Dendritic cell treated with granulocyte-macrophage colony-stimulating factor and Interleukin-4, amounts not matched to agents 40 ng/mL and 50 ng/mL, for 4 days (primary cell): Measurements from ENCODE around the gene CD46.

ENCODE experiments used
- H3K27ac Mint-ChIP-seq: one replicate; pipeline ENCODE4 v1.8.0; 2022; ENCODE audit warnings: mild to moderate bottlenecking, mixed read lengths
- H3K27me3 Mint-ChIP-seq: one replicate; pipeline ENCODE4 v1.8.0; 2022; ENCODE audit warnings: mild to moderate bottlenecking, mixed read lengths
- H3K36me3 Mint-ChIP-seq: one replicate; pipeline ENCODE4 v1.8.0; 2022; ENCODE audit warnings: low read depth, mixed read lengths
- H3K4me1 Mint-ChIP-seq: one replicate; pipeline ENCODE4 v1.8.0; 2022; ENCODE audit warnings: low read depth, mixed read lengths
- H3K4me3 Mint-ChIP-seq: one replicate; pipeline ENCODE4 v1.8.0; 2022; ENCODE audit warnings: mild to moderate bottlenecking, moderate library complexity, mixed read lengths
- H3K9me3 Mint-ChIP-seq: one replicate; pipeline ENCODE4 v1.8.0; 2022; ENCODE audit warnings: mixed read lengths
- intact Hi-C: fragments of 100-400 bp; cut with micrococcal nuclease; formaldehyde crosslinking; loops from one replicate; pipeline ENCODE4 v1.15.0; 2022

Gene CD46

GRCh38 chr1:207794861-207795260 is 43.0 kb downstream of the CD46 start:
- H3K9me3 Mint-ChIP-seq = no peaks in the 10 kb centered on the region
- peaks cover 59% of the 10 kb centered on the region for H3K36me3 Mint-ChIP-seq
- no peaks in the 10 kb centered on the region for H3K27me3 Mint-ChIP-seq
- no peak overlapping the region for H3K4me3 Mint-ChIP-seq
- intact Hi-C loops = loop anchor here (10.0 kb wide), 2 partner anchors 80 to 140 kb away; no protein-coding TSS in a partner anchor
- H3K4me1 Mint-ChIP-seq = peaks cover 12% of the 10 kb centered on the region
- no peak overlapping the region for H3K27ac Mint-ChIP-seq

GRCh38 chr1:207797229-207797973 is 45.5 kb downstream of the CD46 start:
- Mint-ChIP-seq H3K4me1 (peaks cover 32% of the 10 kb centered on the region), H3K36me3 (peaks cover 71% of the 10 kb centered on the region), H3K27ac (no peak overlapping the region), H3K4me3 (no peak overlapping the region), H3K9me3 (no peaks in the 10 kb centered on the region), H3K27me3 (no peaks in the 10 kb centered on the region)
- intact Hi-C loops = loop anchor here (10.0 kb wide), 2 partner anchors 83 to 143 kb away; no protein-coding TSS in a partner anchor

GRCh38 chr1:207798847-207799246 is 47.0 kb downstream of the CD46 start:
- H3K27me3 Mint-ChIP-seq = no peaks in the 10 kb centered on the region
- H3K36me3 Mint-ChIP-seq = peaks cover 75% of the 10 kb centered on the region
- no peak overlapping the region for H3K27ac Mint-ChIP-seq
- intact Hi-C loops = loop anchor here (10.0 kb wide), 2 partner anchors 84 to 144 kb away; no protein-coding TSS in a partner anchor
- no peaks in the 10 kb centered on the region for H3K9me3 Mint-ChIP-seq
- peaks cover 33% of the 10 kb centered on the region for H3K4me1 Mint-ChIP-seq
- H3K4me3 Mint-ChIP-seq = no peak overlapping the region

- Mint-ChIP-seq H3K27ac (no peak overlapping the region), H3K36me3 (peaks cover 78% of the 10 kb centered on the region), H3K27me3 (no peaks in the 10 kb centered on the region), H3K4me3 (no peak overlapping the region), H3K9me3 (no peaks in the 10 kb centered on the region), H3K4me1 (peaks cover 34% of the 10 kb centered on the region)
- intact Hi-C loops = loop anchor here (10.0 kb wide), 2 partner anchors 85 to 145 kb away; no protein-coding TSS in a partner anchor
Observed at GRCh38 chr1:207799989-207800648, 48.3 kb downstream of the CD46 start.

- H3K36me3 Mint-ChIP-seq = peaks cover 86% of the 10 kb centered on the region
- no peaks in the 10 kb centered on the region for H3K9me3 Mint-ChIP-seq
- peak overlapping the region; percentile 42 for H3K27ac Mint-ChIP-seq
- H3K4me1 Mint-ChIP-seq = peaks cover 51% of the 10 kb centered on the region
- intact Hi-C loops = no loop called here
- no peaks in the 10 kb centered on the region for H3K27me3 Mint-ChIP-seq
- no peak overlapping the region for H3K4me3 Mint-ChIP-seq
Observed at GRCh38 chr1:207801819-207802218, 50.0 kb downstream of the CD46 start.

- Mint-ChIP-seq H3K4me1 (peaks cover 60% of the 10 kb centered on the region), H3K27ac (no peak overlapping the region), H3K4me3 (no peak overlapping the region), H3K9me3 (no peaks in the 10 kb centered on the region), H3K27me3 (no peaks in the 10 kb centered on the region), H3K36me3 (peaks cover 100% of the 10 kb centered on the region)
- intact Hi-C loops = no loop called here
Observed at GRCh38 chr1:207803678-207804077, 51.8 kb downstream of the CD46 start.

- peaks cover 67% of the 10 kb centered on the region for H3K4me1 Mint-ChIP-seq
- intact Hi-C loops = no loop called here
- H3K9me3 Mint-ChIP-seq = no peaks in the 10 kb centered on the region
- no peak overlapping the region for H3K27ac Mint-ChIP-seq
- no peaks in the 10 kb centered on the region for H3K27me3 Mint-ChIP-seq
- no peak overlapping the region for H3K4me3 Mint-ChIP-seq
- H3K36me3 Mint-ChIP-seq = peaks cover 100% of the 10 kb centered on the region
Observed at GRCh38 chr1:207804721-207805468, 53.0 kb downstream of the CD46 start.

GRCh38 chr1:207805841-207806421 is 54.1 kb downstream of the CD46 start:
- H3K36me3 Mint-ChIP-seq = peaks cover 100% of the 10 kb centered on the region
- intact Hi-C loops = no loop called here
- peaks cover 61% of the 10 kb centered on the region for H3K4me1 Mint-ChIP-seq
- H3K27me3 Mint-ChIP-seq = no peaks in the 10 kb centered on the region
- H3K9me3 Mint-ChIP-seq = no peaks in the 10 kb centered on the region
- H3K27ac Mint-ChIP-seq = peak overlapping the region; percentile 42
- H3K4me3 Mint-ChIP-seq = no peak overlapping the region

GRCh38 chr1:207806531-207807325 is 54.9 kb downstream of the CD46 start:
- Mint-ChIP-seq H3K4me1 (peaks cover 60% of the 10 kb centered on the region), H3K36me3 (peaks cover 99% of the 10 kb centered on the region), H3K27ac (peak overlapping the region; percentile 83), H3K9me3 (no peaks in the 10 kb centered on the region), H3K4me3 (no peak overlapping the region), H3K27me3 (no peaks in the 10 kb centered on the region)
- intact Hi-C loops = no loop called here

GRCh38 chr1:207807326-207807689 is 55.5 kb downstream of the CD46 start:
- intact Hi-C loops = no loop called here
- H3K36me3 Mint-ChIP-seq = peaks cover 99% of the 10 kb centered on the region
- peaks cover 60% of the 10 kb centered on the region for H3K4me1 Mint-ChIP-seq
- no peak overlapping the region for H3K4me3 Mint-ChIP-seq
- no peaks in the 10 kb centered on the region for H3K27me3 Mint-ChIP-seq
- no peaks in the 10 kb centered on the region for H3K9me3 Mint-ChIP-seq
- peak overlapping the region; percentile 83 for H3K27ac Mint-ChIP-seq

GRCh38 chr1:207807690-207808321 is 56.0 kb downstream of the CD46 start:
- Mint-ChIP-seq H3K9me3 (no peaks in the 10 kb centered on the region), H3K4me3 (peak overlapping the region; percentile 6), H3K4me1 (peaks cover 60% of the 10 kb centered on the region), H3K36me3 (peaks cover 99% of the 10 kb centered on the region), H3K27ac (peak overlapping the region; percentile 83), H3K27me3 (no peaks in the 10 kb centered on the region)
- intact Hi-C loops = no loop called here

- Mint-ChIP-seq H3K36me3 (peaks cover 99% of the 10 kb centered on the region), H3K4me3 (no peak overlapping the region), H3K4me1 (peaks cover 65% of the 10 kb centered on the region), H3K27ac (peak overlapping the region; percentile 83), H3K9me3 (no peaks in the 10 kb centered on the region), H3K27me3 (no peaks in the 10 kb centered on the region)
- intact Hi-C loops = no loop called here
Observed at GRCh38 chr1:207808322-207808705, 56.5 kb downstream of the CD46 start.
